K562 (cell line): ENCODE data around the gene DCTN2. TPM values are rescaled to one million over a fixed set of nuclear protein-coding genes. Genes with fewer than 3 reads are reported as not detected.

ENCODE experiments used
- BRCA1 ChIP-seq, 2 experiments: fragments of 450-650 bp in 1 of 2; sonication (generic) in 1 of 2; formaldehyde crosslinking in 1 of 2; IDR thresholded peaks; 2 replicates each; pipeline versions ENCODE4 v1.5.0 to v1.6.1; 2017 to 2020; ENCODE audit warnings: mild to moderate bottlenecking in 1 of 2, missing genetic modification reagents in 1 of 2
- CXXC5 ChIP-seq: fragments of 250-450 bp; sonication (Bioruptor Pico); IDR thresholded peaks from 2 replicates; pipeline ENCODE4 v1.8.0; 2022; ENCODE audit warnings: inconsistent platforms, mild to moderate bottlenecking, moderate library complexity
- FOS ChIP-seq: IDR thresholded peaks from 3 replicates; pipeline ENCODE4 v1.6.1; 2011; ENCODE audit not compliant: insufficient read length; ENCODE audit errors: extremely low read depth
- GATAD2B ChIP-seq: fragments of 450-650 bp; IDR thresholded peaks from 2 replicates; pipeline ENCODE4 v1.6.1; 2017; ENCODE audit warnings: mild to moderate bottlenecking, borderline replicate concordance
- GTF2E2 ChIP-seq: fragments of 200-800 bp; sonication (Bioruptor generic); IDR thresholded peaks from 2 replicates; pipeline ENCODE4 v1.6.1; 2016; ENCODE audit warnings: missing genetic modification characterization, missing compliant biosample characterization
- JUNB ChIP-seq: fragments of 450-650 bp; formaldehyde crosslinking; conservative IDR thresholded peaks from 2 replicates; pipeline ENCODE4 v1.4.0; 2020; ENCODE audit warnings: mild to moderate bottlenecking
- MECOM ChIP-seq: fragments of 250-450 bp; sonication (Bioruptor Pico); IDR thresholded peaks from 2 replicates; pipeline ENCODE4 v1.8.0; 2022; ENCODE audit warnings: inconsistent platforms
- MEIS2 ChIP-seq: fragments of 450-650 bp; IDR thresholded peaks from 2 replicates; pipeline ENCODE4 v1.6.1; 2014; ENCODE audit warnings: mild to moderate bottlenecking; ENCODE audit not compliant: partially characterized antibody
- NCOA2 ChIP-seq, 2 experiments: fragments of 450-650 bp; IDR thresholded peaks; 2 replicates each; pipeline ENCODE4 v1.6.1; 2018; ENCODE audit warnings: mild to moderate bottlenecking in 2 of 2, moderate library complexity in 1 of 2; ENCODE audit not compliant: partially characterized antibody in 2 of 2
- OTX1 ChIP-seq: fragments of 450-650 bp; formaldehyde crosslinking; IDR thresholded peaks from 2 replicates; pipeline ENCODE4 v1.4.0; 2022; ENCODE audit warnings: mild to moderate bottlenecking
- RFX1 ChIP-seq: fragments of 450-650 bp; IDR thresholded peaks from 2 replicates; pipeline ENCODE4 v1.6.1; 2016; ENCODE audit warnings: mild to moderate bottlenecking, moderate library complexity
- SIN3A ChIP-seq, 2 experiments: fragments of 150-350 bp in 1 of 2; IDR thresholded peaks; 2 replicates each; pipeline ENCODE4 v1.6.1; 2011 to 2016; ENCODE audit warnings: borderline replicate concordance in 2 of 2, low read depth in 2 of 2, low read length in 2 of 2, mild to moderate bottlenecking in 2 of 2, moderate library complexity in 2 of 2; ENCODE audit not compliant: control insufficient read depth in 1 of 2
- SMAD3 ChIP-seq: fragments of 450-650 bp; formaldehyde crosslinking; conservative IDR thresholded peaks from 2 replicates; pipeline ENCODE4 v1.4.0; 2020; ENCODE audit warnings: mild to moderate bottlenecking
- SMARCB1 ChIP-seq: IDR thresholded peaks from 2 replicates; pipeline ENCODE4 v1.6.1; 2011; ENCODE audit warnings: improper control_type of control experiment, low read depth; ENCODE audit not compliant: insufficient read length
- SRSF9 ChIP-seq: fragments of 200-400 bp; formaldehyde crosslinking; IDR thresholded peaks from 2 replicates; pipeline ENCODE4 v1.6.1; 2017; ENCODE audit warnings: low read depth, low read length, borderline replicate concordance
- TAF1 ChIP-seq: IDR thresholded peaks from 2 replicates; pipeline ENCODE4 v1.6.1; 2011; ENCODE audit warnings: mild to moderate bottlenecking, low read length, moderate library complexity; ENCODE audit not compliant: insufficient read depth, control insufficient read depth, severe bottlenecking; ENCODE audit errors: extremely low read depth
- TCF7 ChIP-seq: sonication (generic); IDR thresholded peaks from 2 replicates; pipeline ENCODE4 v1.6.1; 2016; ENCODE audit warnings: antibody characterized with exemption, borderline replicate concordance
- TRIM28 ChIP-seq: fragments of 450-650 bp; IDR thresholded peaks from 2 replicates; pipeline ENCODE4 v1.6.1; 2017
- ZKSCAN8 ChIP-seq: fragments of 200-800 bp; sonication (Bioruptor generic); IDR thresholded peaks from 2 replicates; pipeline ENCODE4 v1.6.1; 2016; ENCODE audit warnings: missing genetic modification characterization, missing compliant biosample characterization
- ZNF586 ChIP-seq: fragments of 450-650 bp; formaldehyde crosslinking; conservative IDR thresholded peaks from 2 replicates; pipeline ENCODE4 v1.4.0; 2020; ENCODE audit warnings: mild to moderate bottlenecking, moderate library complexity
- polyA plus RNA-seq, 8 experiments: library from polyadenylated mRNA; depleted of rRNA in 4 of 8; stranded (reverse) in 5 of 8; unstranded in 3 of 8; fragments of >200 nt; fragmentation: Nextera tagmentation in 2 of 8; fragmentation: Illumina TruSeq in 1 of 8; extraction: Ambion mirVana in 2 of 8; extraction: Trizol in 1 of 8; gene quantifications; 2 replicates each; pipeline versions ENCODE4 v1.2.1 to v1.2.3, GENCODE V29; 2011 to 2014; ENCODE audit warnings: inconsistent platforms in 1 of 8, missing spikeins in 1 of 8
- total RNA-seq, 7 experiments: library from RNA; depleted of rRNA in 6 of 7; stranded (reverse); fragments of >200 nt in 6 of 7; fragmentation: Illumina TruSeq in 2 of 7; extraction: Trizol in 2 of 7; gene quantifications; 2 replicates each; pipeline versions ENCODE4 v1.2.1 to v1.2.3, GENCODE V29; 2011 to 2021; ENCODE audit warnings: low replicate concordance in 1 of 7
- TF ChIP-seq, protein P1 (sequence below): fragments of 450-650 bp; formaldehyde crosslinking; IDR thresholded peaks from 2 replicates; pipeline ENCODE4 v1.4.0; 2022; ENCODE audit warnings: missing genetic modification characterization
- TF ChIP-seq, protein P2 (sequence below): sonication (generic); formaldehyde crosslinking; IDR thresholded peaks from 2 replicates; pipeline ENCODE4 v1.9.0; 2022; ENCODE audit warnings: mild to moderate bottlenecking, missing genetic modification reagents
- TF ChIP-seq, protein P3 (sequence below): fragments of 250-450 bp; sonication (Bioruptor Pico); IDR thresholded peaks from 2 replicates; pipeline ENCODE4 v1.5.0; 2021
- TF ChIP-seq, protein P4 (sequence below): fragments of 450-650 bp; conservative IDR thresholded peaks from 2 replicates; pipeline ENCODE4 v1.6.1; 2016; ENCODE audit warnings: missing genetic modification characterization, low read depth, mild to moderate bottlenecking, control low read depth, missing compliant biosample characterization

DCTN2 gene
- total and polyA plus RNA-seq, 9 of the 15 experiments (the other 6 are each of a cell fraction or from before 2014, with no cell fraction given): 43.6 to 270 (median 125) TPM

DNA sequence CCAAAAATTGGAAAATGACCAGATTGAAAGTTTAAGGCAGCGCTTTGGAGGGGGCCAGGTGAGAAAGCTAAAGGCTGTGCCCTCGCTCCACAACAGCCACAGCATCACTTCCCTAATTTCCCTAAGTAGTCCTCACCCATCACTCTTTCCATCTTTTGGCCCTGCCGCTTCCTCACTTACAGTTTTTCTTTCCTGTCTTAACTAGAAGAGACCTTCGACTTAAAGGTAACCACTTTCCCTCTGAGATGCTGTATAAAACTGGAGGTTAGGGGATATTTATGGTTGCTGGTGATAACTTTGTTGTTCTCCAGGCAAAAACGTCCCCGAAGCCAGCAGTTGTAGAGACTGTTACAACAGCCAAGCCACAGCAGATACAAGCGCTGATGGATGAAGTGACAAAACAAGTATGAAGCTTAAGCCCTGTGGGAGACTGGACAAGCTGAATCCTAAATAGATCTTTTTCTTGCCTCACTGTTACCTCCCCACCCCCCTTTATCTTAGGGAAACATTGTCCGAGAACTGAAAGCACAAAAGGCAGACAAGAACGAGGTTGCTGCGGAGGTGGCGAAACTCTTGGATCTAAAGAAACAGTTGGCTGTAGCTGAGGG is 31.0 kb downstream of the DCTN2 start (continued):
- peak in 1 of 2 experiments; percentile 47; a peak in 1 of 4 replicates for TF ChIP-seq SIN3A (IDR thresholded peaks at IDR 0.05; ENCODE audit: borderline replicate concordance in 2 of 2, control insufficient read depth in 1 of 2, low read depth in 2 of 2, low read length in 2 of 2)
- TF ChIP-seq, protein P1, sequence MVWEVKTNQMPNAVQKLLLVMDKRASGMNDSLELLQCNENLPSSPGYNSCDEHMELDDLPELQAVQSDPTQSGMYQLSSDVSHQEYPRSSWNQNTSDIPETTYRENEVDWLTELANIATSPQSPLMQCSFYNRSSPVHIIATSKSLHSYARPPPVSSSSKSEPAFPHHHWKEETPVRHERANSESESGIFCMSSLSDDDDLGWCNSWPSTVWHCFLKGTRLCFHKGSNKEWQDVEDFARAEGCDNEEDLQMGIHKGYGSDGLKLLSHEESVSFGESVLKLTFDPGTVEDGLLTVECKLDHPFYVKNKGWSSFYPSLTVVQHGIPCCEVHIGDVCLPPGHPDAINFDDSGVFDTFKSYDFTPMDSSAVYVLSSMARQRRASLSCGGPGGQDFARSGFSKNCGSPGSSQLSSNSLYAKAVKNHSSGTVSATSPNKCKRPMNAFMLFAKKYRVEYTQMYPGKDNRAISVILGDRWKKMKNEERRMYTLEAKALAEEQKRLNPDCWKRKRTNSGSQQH (CRISPR knock-in tag): peak; percentile 79
- no peak for TF ChIP-seq SMARCB1
- TF ChIP-seq ZNF586 (CRISPR knock-in tag): peak; percentile 16; the same call in 1 of the 2 replicates
- no peak for TF ChIP-seq FOS
- no peak for TF ChIP-seq RFX1
- TF ChIP-seq, protein P2, sequence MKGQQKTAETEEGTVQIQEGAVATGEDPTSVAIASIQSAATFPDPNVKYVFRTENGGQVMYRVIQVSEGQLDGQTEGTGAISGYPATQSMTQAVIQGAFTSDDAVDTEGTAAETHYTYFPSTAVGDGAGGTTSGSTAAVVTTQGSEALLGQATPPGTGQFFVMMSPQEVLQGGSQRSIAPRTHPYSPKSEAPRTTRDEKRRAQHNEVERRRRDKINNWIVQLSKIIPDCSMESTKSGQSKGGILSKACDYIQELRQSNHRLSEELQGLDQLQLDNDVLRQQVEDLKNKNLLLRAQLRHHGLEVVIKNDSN (CRISPR knock-in tag): no peak
- no peak for TF ChIP-seq BRCA1 (IDR thresholded peaks at IDR 0.05)
- no peak for TF ChIP-seq BRCA1 (CRISPR knock-in tag; IDR thresholded peaks at IDR 0.05)
- no peak for TF ChIP-seq TRIM28
- TF ChIP-seq GATAD2B: no peak
- 0 out of 2 replicates have a peak, but pooled peaks have one; percentile 19 for TF ChIP-seq ZKSCAN8 (CRISPR knock-in tag)
- TF ChIP-seq TAF1: no peak
- no peak for TF ChIP-seq CXXC5 (CRISPR knock-in tag)
- TF ChIP-seq NCOA2 (IDR thresholded peaks at IDR 0.05; ENCODE audit: partially characterized antibody in 2 of 2): no peak
- no peak for TF ChIP-seq TCF7
- peak; percentile 88 for TF ChIP-seq OTX1 (CRISPR knock-in tag)
- TF ChIP-seq, protein P3, sequence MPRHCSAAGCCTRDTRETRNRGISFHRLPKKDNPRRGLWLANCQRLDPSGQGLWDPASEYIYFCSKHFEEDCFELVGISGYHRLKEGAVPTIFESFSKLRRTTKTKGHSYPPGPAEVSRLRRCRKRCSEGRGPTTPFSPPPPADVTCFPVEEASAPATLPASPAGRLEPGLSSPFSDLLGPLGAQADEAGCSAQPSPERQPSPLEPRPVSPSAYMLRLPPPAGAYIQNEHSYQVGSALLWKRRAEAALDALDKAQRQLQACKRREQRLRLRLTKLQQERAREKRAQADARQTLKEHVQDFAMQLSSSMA: 0 out of 2 replicates have a peak, but pooled peaks have one; percentile 53
- TF ChIP-seq JUNB: no peak
- peak; percentile 60; the same call in 1 of the 2 replicates for TF ChIP-seq SMAD3
- TF ChIP-seq MECOM (CRISPR knock-in tag): no peak
- TF ChIP-seq GTF2E2 (tag): no peak
- TF ChIP-seq, protein P4, sequence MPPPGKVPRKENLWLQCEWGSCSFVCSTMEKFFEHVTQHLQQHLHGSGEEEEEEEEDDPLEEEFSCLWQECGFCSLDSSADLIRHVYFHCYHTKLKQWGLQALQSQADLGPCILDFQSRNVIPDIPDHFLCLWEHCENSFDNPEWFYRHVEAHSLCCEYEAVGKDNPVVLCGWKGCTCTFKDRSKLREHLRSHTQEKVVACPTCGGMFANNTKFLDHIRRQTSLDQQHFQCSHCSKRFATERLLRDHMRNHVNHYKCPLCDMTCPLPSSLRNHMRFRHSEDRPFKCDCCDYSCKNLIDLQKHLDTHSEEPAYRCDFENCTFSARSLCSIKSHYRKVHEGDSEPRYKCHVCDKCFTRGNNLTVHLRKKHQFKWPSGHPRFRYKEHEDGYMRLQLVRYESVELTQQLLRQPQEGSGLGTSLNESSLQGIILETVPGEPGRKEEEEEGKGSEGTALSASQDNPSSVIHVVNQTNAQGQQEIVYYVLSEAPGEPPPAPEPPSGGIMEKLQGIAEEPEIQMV (tag): no peak
- TF ChIP-seq MEIS2: peak; percentile 72
- no peak for TF ChIP-seq SRSF9
